ENCODE measurements around the gene MBOAT2. TPM values are rescaled to one million over a fixed set of nuclear protein-coding genes. Genes with fewer than 3 reads are reported as not detected.

The MBOAT2 gene
- total and polyA plus RNA-seq, 2 experiments from 2014 or later = 15.9 to 22.7 TPM

DNA sequence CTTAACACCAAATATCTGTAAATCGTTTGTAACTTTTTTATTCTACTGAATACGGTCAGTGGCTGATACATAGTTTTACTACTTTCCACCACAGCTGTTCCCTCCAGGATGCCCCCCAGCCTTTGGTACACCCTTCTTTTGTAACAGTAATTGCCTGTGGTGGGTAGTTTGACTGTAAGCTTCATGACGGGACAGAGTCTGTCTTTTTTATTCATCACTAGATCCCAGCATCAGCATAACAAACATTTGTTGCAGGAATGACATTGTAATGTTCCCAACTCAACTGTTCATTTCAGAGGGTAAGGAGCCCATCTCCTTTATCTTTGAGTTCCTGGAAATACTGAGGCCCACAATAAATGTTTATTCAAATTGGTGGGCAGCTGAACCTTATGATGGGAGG lies 67.5 kb downstream of the MBOAT2 start:
- no peaks in the 10 kb centered on the region for H3K36me3 ChIP-seq (ENCODE audit: insufficient read depth)
- H3K79me2 ChIP-seq (replicated peaks; ENCODE audit: insufficient read depth) = no peaks in the 10 kb centered on the region
- H3K27ac Mint-ChIP-seq = no peak overlapping the region; the same call in 1 of the 2 replicates
- peak; percentile 58 for ATAC-seq
- H3K27me3 Mint-ChIP-seq (ENCODE audit: insufficient read depth, low read depth, poor library complexity) = no peaks in the 10 kb centered on the region
- no peak overlapping the region for H3K4me3 Mint-ChIP-seq
- peaks cover 13% of the 10 kb centered on the region for H3K36me3 Mint-ChIP-seq (ENCODE audit: low read depth)
- no peak for TF ChIP-seq CREB1 (CRISPR knock-in tag; IDR thresholded peaks at IDR 0.05; ENCODE audit: low read depth)
- TF ChIP-seq STAT1 (IDR thresholded peaks at IDR 0.05; ENCODE audit: unreplicated experiment) = no peak
- no peak for TF ChIP-seq POLR2AphosphoS5 (IDR thresholded peaks at IDR 0.05; ENCODE audit: low read depth)
- TF ChIP-seq, protein P1, sequence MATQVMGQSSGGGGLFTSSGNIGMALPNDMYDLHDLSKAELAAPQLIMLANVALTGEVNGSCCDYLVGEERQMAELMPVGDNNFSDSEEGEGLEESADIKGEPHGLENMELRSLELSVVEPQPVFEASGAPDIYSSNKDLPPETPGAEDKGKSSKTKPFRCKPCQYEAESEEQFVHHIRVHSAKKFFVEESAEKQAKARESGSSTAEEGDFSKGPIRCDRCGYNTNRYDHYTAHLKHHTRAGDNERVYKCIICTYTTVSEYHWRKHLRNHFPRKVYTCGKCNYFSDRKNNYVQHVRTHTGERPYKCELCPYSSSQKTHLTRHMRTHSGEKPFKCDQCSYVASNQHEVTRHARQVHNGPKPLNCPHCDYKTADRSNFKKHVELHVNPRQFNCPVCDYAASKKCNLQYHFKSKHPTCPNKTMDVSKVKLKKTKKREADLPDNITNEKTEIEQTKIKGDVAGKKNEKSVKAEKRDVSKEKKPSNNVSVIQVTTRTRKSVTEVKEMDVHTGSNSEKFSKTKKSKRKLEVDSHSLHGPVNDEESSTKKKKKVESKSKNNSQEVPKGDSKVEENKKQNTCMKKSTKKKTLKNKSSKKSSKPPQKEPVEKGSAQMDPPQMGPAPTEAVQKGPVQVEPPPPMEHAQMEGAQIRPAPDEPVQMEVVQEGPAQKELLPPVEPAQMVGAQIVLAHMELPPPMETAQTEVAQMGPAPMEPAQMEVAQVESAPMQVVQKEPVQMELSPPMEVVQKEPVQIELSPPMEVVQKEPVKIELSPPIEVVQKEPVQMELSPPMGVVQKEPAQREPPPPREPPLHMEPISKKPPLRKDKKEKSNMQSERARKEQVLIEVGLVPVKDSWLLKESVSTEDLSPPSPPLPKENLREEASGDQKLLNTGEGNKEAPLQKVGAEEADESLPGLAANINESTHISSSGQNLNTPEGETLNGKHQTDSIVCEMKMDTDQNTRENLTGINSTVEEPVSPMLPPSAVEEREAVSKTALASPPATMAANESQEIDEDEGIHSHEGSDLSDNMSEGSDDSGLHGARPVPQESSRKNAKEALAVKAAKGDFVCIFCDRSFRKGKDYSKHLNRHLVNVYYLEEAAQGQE (IDR thresholded peaks at IDR 0.05; ENCODE audit: unreplicated experiment) = no peak
- TF ChIP-seq, protein P2, sequence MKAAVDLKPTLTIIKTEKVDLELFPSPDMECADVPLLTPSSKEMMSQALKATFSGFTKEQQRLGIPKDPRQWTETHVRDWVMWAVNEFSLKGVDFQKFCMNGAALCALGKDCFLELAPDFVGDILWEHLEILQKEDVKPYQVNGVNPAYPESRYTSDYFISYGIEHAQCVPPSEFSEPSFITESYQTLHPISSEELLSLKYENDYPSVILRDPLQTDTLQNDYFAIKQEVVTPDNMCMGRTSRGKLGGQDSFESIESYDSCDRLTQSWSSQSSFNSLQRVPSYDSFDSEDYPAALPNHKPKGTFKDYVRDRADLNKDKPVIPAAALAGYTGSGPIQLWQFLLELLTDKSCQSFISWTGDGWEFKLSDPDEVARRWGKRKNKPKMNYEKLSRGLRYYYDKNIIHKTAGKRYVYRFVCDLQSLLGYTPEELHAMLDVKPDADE (IDR thresholded peaks at IDR 0.05) = no peak
- no peak for TF ChIP-seq ZNF114 (CRISPR knock-in tag; IDR thresholded peaks at IDR 0.05)
- TF ChIP-seq EZH2 (IDR thresholded peaks at IDR 0.05; ENCODE audit: low read depth, unreplicated experiment) = no peak
- no peak for TF ChIP-seq ZNF331 (CRISPR knock-in tag; IDR thresholded peaks at IDR 0.05; ENCODE audit: low read depth)
- TF ChIP-seq, protein P3, sequence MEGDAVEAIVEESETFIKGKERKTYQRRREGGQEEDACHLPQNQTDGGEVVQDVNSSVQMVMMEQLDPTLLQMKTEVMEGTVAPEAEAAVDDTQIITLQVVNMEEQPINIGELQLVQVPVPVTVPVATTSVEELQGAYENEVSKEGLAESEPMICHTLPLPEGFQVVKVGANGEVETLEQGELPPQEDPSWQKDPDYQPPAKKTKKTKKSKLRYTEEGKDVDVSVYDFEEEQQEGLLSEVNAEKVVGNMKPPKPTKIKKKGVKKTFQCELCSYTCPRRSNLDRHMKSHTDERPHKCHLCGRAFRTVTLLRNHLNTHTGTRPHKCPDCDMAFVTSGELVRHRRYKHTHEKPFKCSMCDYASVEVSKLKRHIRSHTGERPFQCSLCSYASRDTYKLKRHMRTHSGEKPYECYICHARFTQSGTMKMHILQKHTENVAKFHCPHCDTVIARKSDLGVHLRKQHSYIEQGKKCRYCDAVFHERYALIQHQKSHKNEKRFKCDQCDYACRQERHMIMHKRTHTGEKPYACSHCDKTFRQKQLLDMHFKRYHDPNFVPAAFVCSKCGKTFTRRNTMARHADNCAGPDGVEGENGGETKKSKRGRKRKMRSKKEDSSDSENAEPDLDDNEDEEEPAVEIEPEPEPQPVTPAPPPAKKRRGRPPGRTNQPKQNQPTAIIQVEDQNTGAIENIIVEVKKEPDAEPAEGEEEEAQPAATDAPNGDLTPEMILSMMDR (conservative IDR thresholded peaks at IDR 0.05; ENCODE audit: low read depth in 2 of 2) = no peak
- TF ChIP-seq EZH2phosphoT487 (IDR thresholded peaks at IDR 0.05; ENCODE audit: unreplicated experiment) = no peak
- TF ChIP-seq, protein P4, sequence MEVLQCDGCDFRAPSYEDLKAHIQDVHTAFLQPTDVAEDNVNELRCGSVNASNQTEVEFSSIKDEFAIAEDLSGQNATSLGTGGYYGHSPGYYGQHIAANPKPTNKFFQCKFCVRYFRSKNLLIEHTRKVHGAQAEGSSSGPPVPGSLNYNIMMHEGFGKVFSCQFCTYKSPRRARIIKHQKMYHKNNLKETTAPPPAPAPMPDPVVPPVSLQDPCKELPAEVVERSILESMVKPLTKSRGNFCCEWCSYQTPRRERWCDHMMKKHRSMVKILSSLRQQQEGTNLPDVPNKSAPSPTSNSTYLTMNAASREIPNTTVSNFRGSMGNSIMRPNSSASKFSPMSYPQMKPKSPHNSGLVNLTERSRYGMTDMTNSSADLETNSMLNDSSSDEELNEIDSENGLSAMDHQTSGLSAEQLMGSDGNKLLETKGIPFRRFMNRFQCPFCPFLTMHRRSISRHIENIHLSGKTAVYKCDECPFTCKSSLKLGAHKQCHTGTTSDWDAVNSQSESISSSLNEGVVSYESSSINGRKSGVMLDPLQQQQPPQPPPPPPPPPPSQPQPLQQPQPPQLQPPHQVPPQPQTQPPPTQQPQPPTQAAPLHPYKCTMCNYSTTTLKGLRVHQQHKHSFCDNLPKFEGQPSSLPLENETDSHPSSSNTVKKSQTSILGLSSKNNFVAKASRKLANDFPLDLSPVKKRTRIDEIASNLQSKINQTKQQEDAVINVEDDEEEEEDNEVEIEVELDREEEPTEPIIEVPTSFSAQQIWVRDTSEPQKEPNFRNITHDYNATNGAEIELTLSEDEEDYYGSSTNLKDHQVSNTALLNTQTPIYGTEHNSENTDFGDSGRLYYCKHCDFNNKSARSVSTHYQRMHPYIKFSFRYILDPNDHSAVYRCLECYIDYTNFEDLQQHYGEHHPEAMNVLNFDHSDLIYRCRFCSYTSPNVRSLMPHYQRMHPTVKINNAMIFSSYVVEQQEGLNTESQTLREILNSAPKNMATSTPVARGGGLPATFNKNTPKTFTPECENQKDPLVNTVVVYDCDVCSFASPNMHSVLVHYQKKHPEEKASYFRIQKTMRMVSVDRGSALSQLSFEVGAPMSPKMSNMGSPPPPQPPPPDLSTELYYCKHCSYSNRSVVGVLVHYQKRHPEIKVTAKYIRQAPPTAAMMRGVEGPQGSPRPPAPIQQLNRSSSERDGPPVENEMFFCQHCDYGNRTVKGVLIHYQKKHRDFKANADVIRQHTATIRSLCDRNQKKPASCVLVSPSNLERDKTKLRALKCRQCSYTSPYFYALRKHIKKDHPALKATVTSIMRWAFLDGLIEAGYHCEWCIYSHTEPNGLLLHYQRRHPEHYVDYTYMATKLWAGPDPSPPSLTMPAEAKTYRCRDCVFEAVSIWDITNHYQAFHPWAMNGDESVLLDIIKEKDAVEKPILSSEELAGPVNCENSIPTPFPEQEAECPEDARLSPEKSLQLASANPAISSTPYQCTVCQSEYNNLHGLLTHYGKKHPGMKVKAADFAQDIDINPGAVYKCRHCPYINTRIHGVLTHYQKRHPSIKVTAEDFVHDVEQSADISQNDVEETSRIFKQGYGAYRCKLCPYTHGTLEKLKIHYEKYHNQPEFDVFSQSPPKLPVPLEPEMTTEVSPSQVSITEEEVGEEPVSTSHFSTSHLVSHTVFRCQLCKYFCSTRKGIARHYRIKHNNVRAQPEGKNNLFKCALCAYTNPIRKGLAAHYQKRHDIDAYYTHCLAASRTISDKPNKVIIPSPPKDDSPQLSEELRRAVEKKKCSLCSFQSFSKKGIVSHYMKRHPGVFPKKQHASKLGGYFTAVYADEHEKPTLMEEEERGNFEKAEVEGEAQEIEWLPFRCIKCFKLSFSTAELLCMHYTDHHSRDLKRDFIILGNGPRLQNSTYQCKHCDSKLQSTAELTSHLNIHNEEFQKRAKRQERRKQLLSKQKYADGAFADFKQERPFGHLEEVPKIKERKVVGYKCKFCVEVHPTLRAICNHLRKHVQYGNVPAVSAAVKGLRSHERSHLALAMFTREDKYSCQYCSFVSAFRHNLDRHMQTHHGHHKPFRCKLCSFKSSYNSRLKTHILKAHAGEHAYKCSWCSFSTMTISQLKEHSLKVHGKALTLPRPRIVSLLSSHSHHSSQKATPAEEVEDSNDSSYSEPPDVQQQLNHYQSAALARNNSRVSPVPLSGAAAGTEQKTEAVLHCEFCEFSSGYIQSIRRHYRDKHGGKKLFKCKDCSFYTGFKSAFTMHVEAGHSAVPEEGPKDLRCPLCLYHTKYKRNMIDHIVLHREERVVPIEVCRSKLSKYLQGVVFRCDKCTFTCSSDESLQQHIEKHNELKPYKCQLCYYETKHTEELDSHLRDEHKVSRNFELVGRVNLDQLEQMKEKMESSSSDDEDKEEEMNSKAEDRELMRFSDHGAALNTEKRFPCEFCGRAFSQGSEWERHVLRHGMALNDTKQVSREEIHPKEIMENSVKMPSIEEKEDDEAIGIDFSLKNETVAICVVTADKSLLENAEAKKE (CRISPR knock-in tag; IDR thresholded peaks at IDR 0.05) = no peak
- TF ChIP-seq JUNB (IDR thresholded peaks at IDR 0.05; ENCODE audit: unreplicated experiment) = no peak
- no peak for TF ChIP-seq NANOG (IDR thresholded peaks at IDR 0.05; ENCODE audit: borderline replicate concordance)
- no peaks in the 10 kb centered on the region for H3K9me2 ChIP-seq (ENCODE audit: insufficient read depth)
- H2AFZ ChIP-seq = no peak overlapping the region
- H4K20me1 ChIP-seq (replicated peaks; ENCODE audit: insufficient read depth) = no peaks in the 10 kb centered on the region
- H3K27me3 ChIP-seq (ENCODE audit: insufficient read depth) = no peaks in the 10 kb centered on the region
- H3K9me3 Mint-ChIP-seq = no peaks in the 10 kb centered on the region
- peak; percentile 15 for DNase-seq (ENCODE audit: low spot score)
- no peak overlapping the region for H3K27ac ChIP-seq (ENCODE audit: low read depth)
- H3K4me2 ChIP-seq = 0 out of 2 replicates have a peak overlapping the region, but pooled peaks have one; percentile 16
- peaks cover 16% of the 10 kb centered on the region for H3K4me1 Mint-ChIP-seq
- no peaks in the 10 kb centered on the region for H3K4me1 ChIP-seq (ENCODE audit: insufficient read depth)
- H3F3A ChIP-seq (replicated peaks; ENCODE audit: low read depth) = no peaks in the 10 kb centered on the region
- H3K4me3 ChIP-seq = no peak overlapping the region

Data from GM23338 (cell line).